HEK293T (cell line): Measurements from ENCODE around the gene NAP1L4.

ENCODE experiments used
- CTCF ChIA-PET: fragments of 350-600 bp; formaldehyde crosslinking; extraction: SDS; loops from one replicate; lab custom pipeline; 2021; ENCODE audit warnings: antibody characterized with exemption, inconsistent platforms; lab: Yijun Ruan, JAX
- POLR2A ChIA-PET: fragments of 350-600 bp; formaldehyde crosslinking; extraction: SDS; loops from one replicate; lab custom pipeline; 2020; ENCODE audit warnings: antibody characterized with exemption, inconsistent platforms; lab: Yijun Ruan, JAX
- DNase-seq: peaks from one replicate; pipeline ENCODE4 v3.0.0; 2012; ENCODE audit warnings: mixed read lengths; ENCODE audit errors: extremely low spot score
- ARNT ChIP-seq: fragments of 450-650 bp; IDR thresholded peaks from 2 replicates; pipeline ENCODE4 v1.6.1; 2017; ENCODE audit warnings: mild to moderate bottlenecking
- BHLHE40 ChIP-seq: fragments of 450-650 bp; IDR thresholded peaks from 2 replicates; pipeline ENCODE4 v1.6.1; 2016; ENCODE audit warnings: mild to moderate bottlenecking, moderate library complexity, borderline replicate concordance
- CTBP1 ChIP-seq: fragments of 450-650 bp; IDR thresholded peaks from 2 replicates; pipeline ENCODE4 v1.6.1; 2016; ENCODE audit warnings: borderline replicate concordance
- ELF4 ChIP-seq: fragments of 450-650 bp; IDR thresholded peaks from 2 replicates; pipeline ENCODE4 v1.6.1; 2017; ENCODE audit warnings: antibody characterized with exemption
- FOXA1 ChIP-seq: fragments of 450-650 bp; IDR thresholded peaks from 2 replicates; pipeline ENCODE4 v1.6.1; 2016; ENCODE audit warnings: mild to moderate bottlenecking
- FOXK2 ChIP-seq: fragments of 450-650 bp; IDR thresholded peaks from 2 replicates; pipeline ENCODE4 v1.6.1; 2016; ENCODE audit warnings: mild to moderate bottlenecking
- FOXM1 ChIP-seq: fragments of 450-650 bp; IDR thresholded peaks from 2 replicates; pipeline ENCODE4 v1.6.1; 2017; ENCODE audit warnings: mild to moderate bottlenecking, borderline replicate concordance
- HDGF ChIP-seq: fragments of 450-650 bp; IDR thresholded peaks from 2 replicates; pipeline ENCODE4 v1.6.1; 2017; ENCODE audit warnings: antibody characterized with exemption, borderline replicate concordance
- L3MBTL2 ChIP-seq: fragments of 450-650 bp; conservative IDR thresholded peaks from 2 replicates; pipeline ENCODE4 v1.6.1; 2016; ENCODE audit warnings: mild to moderate bottlenecking
- LEF1 ChIP-seq: fragments of 450-650 bp; IDR thresholded peaks from 2 replicates; pipeline ENCODE4 v1.6.1; 2017; ENCODE audit warnings: mild to moderate bottlenecking, borderline replicate concordance
- NFRKB ChIP-seq: fragments of 450-650 bp; IDR thresholded peaks from 2 replicates; pipeline ENCODE4 v1.6.1; 2016; ENCODE audit warnings: mild to moderate bottlenecking, moderate library complexity
- SP1 ChIP-seq: fragments of 450-650 bp; IDR thresholded peaks from 2 replicates; pipeline ENCODE4 v1.6.1; 2017
- SUZ12 ChIP-seq: fragments of 450-650 bp; IDR thresholded peaks from 2 replicates; pipeline ENCODE4 v1.6.1; 2016; ENCODE audit warnings: mild to moderate bottlenecking
- TARDBP ChIP-seq: fragments of 450-650 bp; IDR thresholded peaks from 2 replicates; pipeline ENCODE4 v1.6.1; 2016
- ZNF384 ChIP-seq: fragments of 450-650 bp; IDR thresholded peaks from 2 replicates; pipeline ENCODE4 v1.6.1; 2016
- TF ChIP-seq, protein P1 (sequence below): fragments of 450-650 bp; IDR thresholded peaks from 2 replicates; pipeline ENCODE4 v1.6.1; 2016

The NAP1L4 gene

GRCh38 chr11:2902784-2903671, 89.1 kb downstream of the NAP1L4 start:
- no peak for DNase-seq
- POLR2A ChIA-PET = interaction anchor here (1.3 to 2.1 kb wide), 3 partner anchors 10 to 27 kb away, joined by 4 to 12 read pairs (median 9); partner anchors contain the start of gene PHLDA2
- no peak for TF ChIP-seq BHLHE40
- no peak for TF ChIP-seq HDGF
- no peak for TF ChIP-seq NFRKB
- no peak for TF ChIP-seq FOXA1
- TF ChIP-seq FOXM1 = no peak
- no peak for TF ChIP-seq FOXK2
- TF ChIP-seq ARNT = no peak
- TF ChIP-seq ELF4 = no peak
- no peak for TF ChIP-seq TARDBP
- TF ChIP-seq SUZ12 = no peak
- no peak for TF ChIP-seq LEF1
- TF ChIP-seq SP1 = no peak
- TF ChIP-seq, protein P1, sequence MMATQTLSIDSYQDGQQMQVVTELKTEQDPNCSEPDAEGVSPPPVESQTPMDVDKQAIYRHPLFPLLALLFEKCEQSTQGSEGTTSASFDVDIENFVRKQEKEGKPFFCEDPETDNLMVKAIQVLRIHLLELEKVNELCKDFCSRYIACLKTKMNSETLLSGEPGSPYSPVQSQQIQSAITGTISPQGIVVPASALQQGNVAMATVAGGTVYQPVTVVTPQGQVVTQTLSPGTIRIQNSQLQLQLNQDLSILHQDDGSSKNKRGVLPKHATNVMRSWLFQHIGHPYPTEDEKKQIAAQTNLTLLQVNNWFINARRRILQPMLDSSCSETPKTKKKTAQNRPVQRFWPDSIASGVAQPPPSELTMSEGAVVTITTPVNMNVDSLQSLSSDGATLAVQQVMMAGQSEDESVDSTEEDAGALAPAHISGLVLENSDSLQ = no peak
- TF ChIP-seq L3MBTL2 = no peak
- TF ChIP-seq ZNF384 = no peak
- no peak for TF ChIP-seq CTBP1
- CTCF ChIA-PET = interaction anchor here (0.6 to 1.1 kb wide), 4 partner anchors 9 to 186 kb away, joined by 3 to 5 read pairs (median 4); partner anchors contain the start of gene PHLDA2

GRCh38 chr11:2901854-2902783, 90.0 kb downstream of the NAP1L4 start:
- CTCF ChIA-PET = interaction anchor here (0.9 to 1.1 kb wide), 2 partner anchors 9 to 27 kb away, joined by 3 to 4 read pairs; partner anchors contain the start of gene PHLDA2
- TF ChIP-seq ELF4 (no peak), SP1 (no peak), L3MBTL2 (peak; percentile 47; the same call in 1 of the 2 replicates), BHLHE40 (no peak)
- TF ChIP-seq, protein P1 = no peak
- peak; percentile 94 for DNase-seq
- POLR2A ChIA-PET = interaction anchor here (1.3 to 2.1 kb wide), 4 partner anchors 10 to 90 kb away, joined by 4 to 12 read pairs (median 6); partner anchors contain the start of genes NAP1L4 and PHLDA2

DNA sequence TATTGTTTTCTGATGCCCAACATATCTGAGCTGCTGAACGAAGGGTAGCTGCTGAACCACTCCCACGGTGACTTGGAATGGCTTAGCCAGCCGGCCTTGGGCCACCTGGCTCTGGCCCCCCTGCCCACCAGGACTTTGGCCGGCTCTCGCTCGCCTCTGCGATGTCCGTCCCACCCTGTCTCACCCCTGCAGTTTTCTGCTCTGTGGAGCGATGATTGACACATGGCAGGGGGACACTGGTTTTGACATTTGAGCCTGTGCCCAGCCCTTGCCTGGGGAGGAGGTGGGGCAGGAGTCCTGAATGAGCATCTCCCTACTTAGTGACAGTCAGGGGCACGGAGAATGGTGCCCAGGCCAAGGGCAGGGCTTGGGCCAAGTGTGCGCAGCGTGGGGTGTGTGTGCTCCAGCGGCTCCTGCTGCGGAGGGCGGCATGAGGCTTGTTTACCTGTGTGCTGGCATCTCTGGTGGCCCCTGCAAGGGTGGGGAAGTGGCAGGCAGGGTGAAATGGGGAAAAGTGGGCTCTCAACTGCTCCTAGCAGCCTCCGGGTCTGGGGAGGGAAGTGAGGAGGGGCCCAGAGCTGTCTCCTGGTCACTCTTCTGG, 90.8 kb downstream of the NAP1L4 start:
- DNase-seq = no peak
- CTCF ChIA-PET = interaction anchor here (0.8 kb wide), 1 partner anchor 13 kb away, joined by 3 read pairs; no protein-coding TSS in a partner anchor
- POLR2A ChIA-PET = interaction anchor here (1.4 to 2.1 kb wide), 2 partner anchors 9 to 91 kb away, joined by 4 to 12 read pairs; partner anchors contain the start of gene NAP1L4
- TF ChIP-seq, protein P1 = peak; percentile 67; the same call in 1 of the 2 replicates
- TF ChIP-seq LEF1 = no peak
- no peak for TF ChIP-seq FOXA1
- TF ChIP-seq ZNF384 = no peak
- no peak for TF ChIP-seq ARNT
- no peak for TF ChIP-seq NFRKB
- no peak for TF ChIP-seq HDGF
- no peak for TF ChIP-seq FOXM1

DNA sequence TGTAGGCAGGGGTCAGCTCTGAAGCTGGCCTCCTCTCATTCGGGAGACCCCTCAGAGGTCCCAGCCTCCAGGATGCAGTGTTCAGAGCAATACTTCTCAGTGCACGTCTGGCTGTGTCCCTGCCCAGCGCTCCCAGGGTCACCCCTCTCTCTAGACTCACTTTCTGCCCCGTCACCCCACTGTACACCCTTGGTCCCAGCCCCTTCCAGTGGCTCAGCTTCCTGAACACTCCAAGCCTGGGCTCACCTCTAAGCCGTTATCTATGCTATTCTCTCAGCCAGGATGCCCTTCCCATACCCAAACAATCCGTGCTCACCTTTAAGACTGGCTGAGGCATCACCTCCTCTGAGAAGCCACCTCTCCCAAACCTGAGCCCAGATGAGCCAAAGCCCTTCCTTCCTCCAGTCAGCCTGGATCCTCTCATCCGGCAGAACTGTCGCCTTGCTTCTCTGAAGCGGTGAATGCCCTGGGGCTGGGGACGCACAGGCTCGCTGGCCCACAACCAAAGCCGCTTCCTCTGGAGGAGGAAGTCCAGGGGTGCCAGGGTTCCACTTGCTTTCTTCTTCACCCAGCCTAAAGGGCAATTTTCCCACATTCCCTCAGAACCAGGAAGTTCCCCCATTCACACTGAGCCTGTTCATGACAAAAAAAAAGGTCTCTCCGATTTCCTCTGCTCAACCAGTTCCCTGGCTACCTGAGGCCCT, 92.9 kb downstream of the NAP1L4 start:
- CTCF ChIA-PET = no interaction called here
- no peak for DNase-seq
- POLR2A ChIA-PET = no interaction called here
- no peak for TF ChIP-seq FOXM1
- TF ChIP-seq FOXA1 = no peak
- TF ChIP-seq FOXK2 = no peak
- TF ChIP-seq LEF1 = no peak
- TF ChIP-seq ZNF384 = no peak
- no peak for TF ChIP-seq SUZ12
- TF ChIP-seq ELF4 = no peak
- TF ChIP-seq NFRKB = no peak
- no peak for TF ChIP-seq HDGF
- no peak for TF ChIP-seq TARDBP
- TF ChIP-seq L3MBTL2 = no peak
- TF ChIP-seq, protein P1 = no peak
- no peak for TF ChIP-seq CTBP1
- no peak for TF ChIP-seq BHLHE40
